ENCODE data around the gene C16orf78.

The C16orf78 gene

GRCh38 chr16:49428808-49429207, 55.2 kb downstream of the C16orf78 start:
- no peak for DNase-seq

DNA sequence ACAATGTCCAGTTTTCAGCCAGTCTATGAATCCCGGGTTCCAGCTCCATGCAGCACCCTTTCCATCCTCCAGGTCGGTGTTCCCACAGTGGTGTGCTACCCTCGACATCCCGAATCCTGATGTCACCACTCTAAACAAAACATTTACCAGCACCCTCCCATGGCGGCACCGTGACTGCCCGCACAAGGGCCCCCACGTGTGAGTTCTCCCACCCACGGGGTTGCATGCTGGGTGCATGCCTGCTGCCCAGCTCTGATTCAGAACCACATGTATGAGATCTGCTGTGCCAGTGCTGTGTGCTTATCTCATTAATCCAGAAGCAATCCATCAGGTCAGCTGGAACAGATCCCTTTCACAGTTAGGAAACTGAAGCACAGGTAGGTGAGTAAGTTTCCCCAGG, 57.4 kb downstream of the C16orf78 start:
- no peak for DNase-seq

DNA sequence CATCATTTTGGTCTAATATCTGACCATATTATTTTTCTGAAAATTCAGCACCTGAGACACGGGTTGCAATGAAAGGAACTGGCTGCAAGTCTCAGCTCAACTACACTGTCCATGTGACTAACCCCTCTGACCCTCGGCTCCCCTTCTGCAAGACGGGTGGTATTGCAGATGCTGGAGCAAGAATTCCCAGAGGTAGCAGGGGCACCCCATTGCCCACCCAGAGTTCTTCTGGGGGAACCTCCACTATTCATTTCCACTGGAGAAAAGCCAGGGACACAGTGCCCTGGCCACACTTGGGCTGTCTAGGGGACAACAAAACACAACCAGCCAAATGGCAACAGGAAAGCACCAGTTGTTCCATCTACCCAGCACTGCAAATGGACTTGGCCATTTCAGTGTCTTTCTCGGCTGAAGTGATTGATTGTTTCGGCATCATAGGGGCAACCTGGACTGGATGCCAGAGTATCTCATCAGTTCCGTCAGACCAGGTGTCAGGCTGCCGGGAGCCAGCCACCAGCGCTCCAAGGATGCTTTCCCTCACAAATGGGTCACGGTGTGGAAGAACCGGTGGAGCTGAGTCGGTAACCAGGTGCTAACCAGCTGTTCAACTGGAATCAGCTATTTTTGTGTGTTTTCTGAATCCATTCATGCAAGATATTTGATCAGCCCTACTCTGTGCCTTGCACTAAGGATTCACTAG, 58.1 kb downstream of the C16orf78 start:
- no peak for DNase-seq

GRCh38 chr16:49434733-49435132, 61.1 kb downstream of the C16orf78 start:
- no peak for DNase-seq

- DNase-seq, result no peak
These were observed 62.6 kb downstream of the C16orf78 start for GRCh38 chr16:49436181-49436580.

- DNase-seq, result no peak
These were observed 63.7 kb downstream of the C16orf78 start for GRCh38 chr16:49437344-49437743.

- no peak for DNase-seq
These were observed 65.4 kb downstream of the C16orf78 start for GRCh38 chr16:49439050-49439449.

DNA sequence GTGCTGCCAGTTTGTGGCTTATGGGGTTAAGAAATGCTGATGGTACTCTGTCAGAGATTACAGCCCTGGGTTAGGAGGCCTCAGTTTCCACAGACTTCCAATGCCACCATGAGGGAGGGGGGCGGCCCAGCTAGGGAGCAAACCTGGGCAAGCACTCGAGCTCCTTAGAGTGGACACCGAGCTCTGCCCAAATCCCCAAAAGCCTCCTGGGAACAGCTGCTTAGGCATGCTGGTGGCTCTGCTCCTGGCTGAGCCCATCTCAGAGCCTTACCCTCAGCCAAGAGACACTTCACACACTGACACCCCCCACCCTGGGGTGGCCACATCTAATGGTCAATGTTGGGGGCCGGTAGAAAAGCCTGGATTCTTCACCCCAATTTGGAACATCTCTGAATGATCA, 66.1 kb downstream of the C16orf78 start:
- DNase-seq, result no peak

- DNase-seq, result peak in 1 of 56 donors; percentile 6
These were observed 66.8 kb downstream of the C16orf78 start for GRCh38 chr16:49440156-49441065.

DNA sequence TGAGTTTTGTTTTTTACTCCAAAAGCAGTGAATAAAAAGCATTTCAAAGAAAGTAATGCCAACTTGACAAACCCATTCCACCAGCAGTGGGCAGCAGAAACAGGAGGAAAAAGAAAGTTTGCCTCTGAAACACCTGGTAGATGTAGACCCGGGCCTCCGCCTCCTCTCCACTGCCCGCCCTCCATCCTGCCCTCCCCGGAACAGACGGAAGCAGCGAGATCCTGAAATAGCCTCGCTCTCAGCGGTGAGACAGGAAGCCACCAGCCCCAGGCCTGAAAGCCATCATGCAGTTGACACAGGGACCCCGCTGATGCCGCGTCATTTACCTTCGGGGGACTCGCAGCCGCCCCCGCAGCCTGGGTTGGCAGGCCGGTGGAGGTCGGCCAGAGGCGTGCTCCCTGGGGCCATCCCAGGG, 67.8 kb downstream of the C16orf78 start:
- DNase-seq, result no peak

- no peak for DNase-seq
These were observed 69.2 kb downstream of the C16orf78 start for GRCh38 chr16:49442805-49443204.

- no peak for DNase-seq
These were observed 70.0 kb downstream of the C16orf78 start for GRCh38 chr16:49443576-49443975.

DNA sequence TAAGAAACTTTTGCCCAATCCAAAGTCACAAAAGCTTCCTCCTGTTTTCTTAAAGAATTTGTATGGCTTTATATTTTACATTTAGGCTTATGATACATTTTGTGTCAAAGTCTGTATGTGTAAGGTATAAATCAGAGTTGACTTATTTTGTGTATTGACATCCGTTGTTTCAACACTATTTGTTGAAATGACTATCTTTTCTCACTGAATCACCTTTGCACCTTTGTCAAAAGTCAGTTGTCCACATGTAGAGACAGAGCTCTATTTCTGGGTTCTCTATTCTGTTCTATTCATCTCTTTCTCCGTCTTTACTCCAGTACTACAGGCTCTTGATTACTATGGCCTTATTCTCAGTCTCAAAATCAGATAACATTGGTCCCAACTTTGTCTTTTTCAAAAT, 73.2 kb downstream of the C16orf78 start:
- DNase-seq, result no peak

All from amygdala (tissue), 56 donors.